NCI-H1436 (cell line): ENCODE results near the gene LHX2.

ENCODE experiments used
- DNase-seq: peaks from one replicate; lab custom pipeline; 2025; lab: John Stamatoyannopoulos, UW

Gene LHX2

GRCh38 chr9:123999661-124000060 is 11.9 kb upstream of the LHX2 start:
- DNase-seq = no peak

DNA sequence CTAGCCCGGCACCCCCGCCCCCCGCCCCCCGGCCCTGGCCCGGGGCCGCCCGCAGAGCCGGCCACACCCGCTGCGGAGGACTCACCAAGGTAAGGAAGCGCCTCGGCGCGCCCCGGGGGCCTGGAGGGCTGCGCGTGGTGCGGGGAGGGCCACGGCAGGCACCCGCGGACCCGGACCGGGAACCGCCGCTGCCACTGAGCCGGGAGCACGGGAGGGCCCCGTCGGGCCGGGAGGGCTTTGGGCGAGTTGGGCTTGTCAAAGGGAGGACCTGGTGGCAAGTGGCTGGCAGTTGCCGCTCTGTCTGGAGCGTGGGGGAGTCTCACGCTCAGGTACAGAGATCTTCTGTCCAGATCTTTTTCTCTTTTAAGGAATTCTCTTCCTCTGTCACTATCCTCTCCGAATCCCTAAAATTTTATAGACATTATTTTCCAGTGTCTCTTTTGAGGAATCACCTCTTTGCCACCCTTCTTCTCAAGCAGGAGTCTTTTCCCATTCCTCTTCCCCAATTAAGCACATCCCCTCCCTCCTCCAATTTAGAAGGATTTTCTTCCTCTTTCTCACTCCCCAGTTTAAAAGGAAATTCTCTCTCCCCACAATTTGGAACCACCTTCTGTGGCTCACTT is 11.3 kb upstream of the LHX2 start:
- DNase-seq = no peak

GRCh38 chr9:124000784-124001457 is 10.6 kb upstream of the LHX2 start:
- no peak for DNase-seq

GRCh38 chr9:124001458-124001799 is 10.1 kb upstream of the LHX2 start:
- no peak for DNase-seq

DNA sequence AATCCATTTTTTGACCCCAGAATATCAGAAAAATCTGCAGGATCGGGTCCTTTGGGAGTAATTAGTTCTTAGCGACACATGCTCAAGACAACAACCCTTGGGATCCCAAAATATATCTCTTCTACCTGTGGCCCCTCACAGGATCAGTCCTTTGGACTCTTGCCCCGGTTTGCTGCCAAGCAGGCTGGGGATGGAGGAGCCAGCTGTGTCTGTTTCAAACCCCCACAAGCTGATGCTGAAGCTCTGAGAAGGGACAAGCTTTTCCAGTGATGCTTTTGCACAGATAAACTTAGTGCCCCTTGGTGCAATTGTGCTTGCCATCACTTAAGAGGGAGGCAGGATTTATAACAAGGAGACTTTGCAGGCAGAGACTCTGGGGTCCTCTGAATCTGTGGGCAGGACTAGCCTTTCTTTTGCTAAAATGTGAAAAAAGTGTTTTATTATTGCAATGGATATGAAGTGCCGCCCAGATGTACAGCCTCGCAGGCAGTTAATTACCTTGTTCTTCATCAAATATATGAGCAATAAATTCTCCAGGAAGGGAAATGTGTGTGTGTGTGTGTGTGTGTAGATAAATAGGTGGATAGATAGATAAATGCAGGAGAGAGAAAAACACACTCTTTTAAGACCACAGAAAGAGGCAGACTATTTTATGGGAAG is 9.6 kb upstream of the LHX2 start:
- DNase-seq = no peak

DNA sequence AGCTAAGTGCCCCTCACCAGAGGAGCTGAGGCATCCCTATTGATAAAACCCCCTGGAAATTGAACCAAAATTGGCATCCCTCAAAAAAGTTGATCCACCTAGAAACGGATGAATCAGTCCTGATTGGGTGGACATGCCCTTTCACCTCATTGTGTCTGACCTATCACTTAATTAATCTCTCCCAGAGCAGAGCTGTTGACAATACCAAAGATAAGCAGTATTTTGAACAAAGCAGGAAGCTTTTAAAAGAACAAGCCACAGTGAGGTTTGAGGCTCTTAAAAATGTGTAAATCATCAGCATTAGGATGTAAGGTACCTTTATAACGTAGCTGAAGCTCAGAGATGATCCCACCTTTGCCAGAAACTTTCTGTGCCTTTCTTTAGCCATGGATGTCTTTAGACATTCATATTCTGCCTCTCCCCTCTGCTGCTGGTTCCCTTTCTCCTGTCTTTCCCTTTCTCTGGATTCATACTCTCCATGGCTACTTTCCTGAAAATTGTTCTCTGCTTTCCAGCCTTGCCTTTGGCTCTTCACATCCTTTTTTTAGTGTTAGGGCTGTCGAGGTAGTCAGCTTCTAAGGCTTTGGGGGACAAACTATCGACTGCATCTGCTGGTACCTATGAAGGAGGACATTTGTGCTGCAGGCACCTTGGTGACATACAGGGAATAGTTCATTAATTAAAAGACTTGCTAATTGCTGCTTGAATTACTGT is 7.8 kb upstream of the LHX2 start:
- DNase-seq = no peak

DNA sequence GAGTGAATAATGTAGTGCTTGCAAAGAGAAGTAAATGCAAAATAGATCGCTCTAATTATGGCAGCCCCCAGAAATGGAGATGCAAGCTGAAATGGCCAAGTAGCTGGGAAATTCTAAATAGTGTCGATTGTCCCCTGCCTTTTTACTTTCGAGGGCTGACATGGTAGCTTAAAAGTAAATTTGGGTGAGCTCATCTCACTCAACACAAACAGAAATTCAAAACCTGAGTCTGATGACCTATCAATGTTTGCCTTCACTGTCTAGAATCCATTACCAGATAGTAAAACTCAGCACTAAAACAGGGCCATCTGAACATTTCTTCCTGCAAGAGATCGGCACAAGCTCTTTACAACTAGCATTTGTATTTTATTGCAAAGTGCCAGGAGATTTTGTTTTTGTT is 7.0 kb upstream of the LHX2 start:
- no peak for DNase-seq

GRCh38 chr9:124005029-124005771 is 6.4 kb upstream of the LHX2 start:
- DNase-seq = no peak

DNA sequence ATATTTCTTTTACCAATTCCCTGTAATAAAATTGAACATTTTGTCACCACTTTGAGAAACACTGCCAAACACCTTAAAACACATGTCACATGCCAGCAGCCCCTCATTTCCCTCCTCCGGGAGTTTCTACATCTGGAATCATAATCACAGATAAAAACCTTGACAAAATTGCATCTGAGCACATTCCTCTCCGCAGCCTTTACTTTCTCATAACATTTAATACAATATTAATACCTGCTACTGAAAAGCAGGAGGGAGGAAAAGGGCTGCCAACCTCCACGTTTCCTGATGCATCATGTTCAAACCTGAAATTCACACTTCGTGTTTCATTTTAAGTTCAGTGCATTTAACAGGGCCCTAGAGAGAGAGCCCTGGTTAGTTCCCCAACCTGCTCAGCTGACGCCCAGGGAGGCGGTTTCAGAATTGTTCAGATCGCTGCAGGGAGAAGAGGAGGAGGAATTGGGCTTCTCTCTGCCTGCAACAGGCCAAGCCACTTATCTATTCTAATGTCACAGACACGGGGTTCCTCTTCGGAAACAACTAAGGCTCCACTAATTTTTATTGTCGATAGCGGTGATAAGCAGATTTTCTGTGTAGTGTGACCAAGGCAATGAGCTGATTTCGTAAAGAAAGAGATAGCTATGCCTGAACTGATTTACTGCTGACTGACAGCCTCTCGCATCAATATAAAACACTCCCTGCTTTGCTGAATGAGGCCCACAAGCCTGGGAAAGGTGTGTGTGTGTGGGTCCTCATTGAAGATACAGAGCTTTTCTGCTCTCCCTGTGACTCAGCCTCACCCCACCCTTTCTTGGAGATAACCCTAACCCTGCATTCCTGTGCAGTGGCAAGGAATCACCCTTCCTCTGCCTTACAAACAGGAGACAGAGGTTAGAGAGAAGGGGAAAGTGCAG is 4.9 kb upstream of the LHX2 start:
- DNase-seq = no peak

GRCh38 chr9:124007565-124008302 is 3.8 kb upstream of the LHX2 start:
- DNase-seq = no peak

DNA sequence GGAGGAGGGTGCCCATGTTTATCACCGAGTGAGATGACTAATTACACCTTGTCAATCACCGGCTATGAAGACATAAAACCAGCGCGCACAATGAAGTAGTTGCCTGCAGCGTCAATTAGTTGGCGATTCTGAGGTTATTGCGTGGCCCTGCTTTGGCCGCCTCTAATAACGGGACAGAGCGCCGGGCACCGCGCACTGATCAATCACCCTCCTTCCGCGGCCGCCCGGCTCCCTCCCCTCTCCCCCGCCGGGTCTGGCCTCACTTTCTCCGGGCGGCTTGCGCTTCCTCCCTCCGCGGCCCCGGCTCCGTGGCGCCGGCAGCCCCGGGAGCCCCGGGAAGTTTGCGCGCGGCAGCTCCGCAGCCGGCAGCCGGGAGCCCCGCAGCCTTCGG is 3.3 kb upstream of the LHX2 start:
- DNase-seq = no peak

GRCh38 chr9:124008694-124009530 is 2.7 kb upstream of the LHX2 start:
- DNase-seq = no peak

DNA sequence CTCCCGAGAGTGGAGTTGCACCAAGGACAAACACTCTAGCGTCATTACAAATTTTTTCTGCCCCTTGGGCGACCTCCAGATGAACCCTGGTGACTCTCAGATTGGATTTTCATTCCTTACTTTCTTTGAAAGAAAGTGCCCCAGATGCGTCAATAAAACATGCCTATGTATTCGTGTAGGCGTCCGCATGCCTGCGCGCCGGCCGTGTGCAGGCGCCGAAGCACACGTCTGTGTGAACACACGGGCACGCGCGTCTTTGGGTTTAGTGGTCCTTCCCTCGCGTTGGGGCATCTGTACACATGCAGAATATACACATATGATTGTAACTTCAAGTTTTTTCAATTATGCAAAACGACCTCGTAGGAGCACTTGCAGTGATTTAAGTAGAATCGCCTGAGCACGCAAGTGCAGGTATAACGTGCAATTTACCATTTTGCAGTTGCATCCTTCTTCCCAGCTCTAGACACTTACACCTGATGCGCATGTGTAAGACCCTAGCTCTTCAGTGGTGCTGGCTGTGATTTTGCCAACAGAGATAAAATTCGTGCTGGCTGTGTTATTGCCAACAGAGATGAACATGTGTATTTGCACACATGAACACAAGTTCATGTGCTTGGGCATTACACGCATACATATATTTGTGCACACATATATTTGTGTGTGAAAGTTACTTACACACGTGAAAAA is 1.9 kb upstream of the LHX2 start:
- DNase-seq = no peak

- DNase-seq = peak; percentile 39
These were observed 1.3 kb upstream of the LHX2 start for GRCh38 chr9:124010303-124010664.

DNA sequence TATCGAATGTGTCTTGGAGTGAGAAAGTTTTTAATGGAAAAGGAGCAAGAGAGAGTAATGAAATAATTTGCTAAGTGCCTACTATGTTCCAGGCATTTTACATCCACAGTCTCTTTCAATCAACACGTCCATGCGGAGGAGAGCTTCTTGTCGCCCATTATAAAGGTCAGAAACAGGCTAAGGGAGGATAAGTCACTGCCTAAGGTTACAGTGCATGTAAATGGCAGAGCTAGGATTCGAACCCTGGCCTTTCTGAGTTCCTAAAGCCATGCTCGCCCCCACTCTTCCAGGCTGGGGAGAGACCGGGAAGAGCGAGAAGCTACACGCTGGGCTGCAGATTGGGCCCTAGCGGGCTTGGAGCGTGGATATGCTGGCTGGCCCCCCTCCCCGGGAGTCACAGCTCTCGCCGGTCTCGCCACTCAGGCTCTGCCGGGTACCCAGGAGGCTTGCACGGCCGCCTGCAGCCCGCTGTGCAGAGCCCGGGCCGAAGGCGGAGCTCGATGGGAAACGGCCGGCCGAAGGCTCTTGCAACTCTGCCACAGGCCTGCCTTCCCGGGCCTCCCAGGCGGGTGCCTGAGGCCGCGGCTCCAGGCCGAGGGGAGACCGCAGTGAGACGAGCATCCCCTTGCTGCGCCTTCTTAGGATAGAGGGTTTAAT is 775 bp upstream of the LHX2 start:
- no peak for DNase-seq

DNA sequence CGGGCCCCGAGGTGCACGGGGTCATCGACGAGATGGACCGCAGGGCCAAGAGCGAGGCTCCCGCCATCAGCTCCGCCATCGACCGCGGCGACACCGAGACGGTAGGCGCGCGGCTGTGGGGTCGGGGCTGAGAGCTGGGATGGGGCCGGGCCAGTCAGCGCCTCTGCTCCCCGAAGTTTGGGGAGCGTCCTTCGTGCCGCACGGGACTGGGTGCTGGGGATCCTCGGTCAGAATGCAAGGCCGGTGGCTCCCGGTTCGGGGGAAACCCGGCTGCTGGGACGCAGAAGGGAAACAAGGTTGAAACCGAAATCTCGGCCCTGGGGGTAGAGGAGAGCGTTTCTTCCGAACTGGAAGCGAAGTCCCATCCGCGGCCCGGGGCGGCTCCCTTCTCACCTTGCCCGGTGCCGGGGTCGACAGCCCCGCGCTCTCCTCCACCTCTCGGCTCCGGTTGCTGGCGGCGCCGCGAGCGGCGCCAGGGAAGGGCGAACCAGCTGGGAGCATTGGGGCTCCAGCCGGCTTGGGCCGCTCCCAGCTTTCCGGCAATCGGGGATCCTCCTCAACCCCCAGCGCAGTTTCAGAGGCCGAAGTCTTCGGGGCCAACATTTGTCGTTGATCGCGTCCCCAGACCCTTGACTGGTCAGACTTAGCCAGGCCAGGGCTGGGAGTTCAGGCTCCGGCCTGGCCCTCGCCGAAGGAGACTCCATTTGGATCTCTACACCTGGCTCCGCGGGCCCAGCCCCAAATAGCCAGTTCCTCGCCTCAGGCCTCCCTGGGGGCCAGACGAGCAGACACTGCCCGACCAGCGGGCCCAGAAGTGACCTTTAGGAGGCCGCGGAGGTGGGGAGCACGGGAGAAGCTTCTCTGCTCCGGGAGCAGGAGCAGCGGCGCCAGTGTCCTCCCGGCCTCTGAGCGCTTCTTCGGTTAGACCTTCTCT is 1.1 kb downstream of the LHX2 start:
- DNase-seq = no peak
